GM23338 (cell line): ENCODE results near the gene CPLANE2. TPM values are rescaled to one million over a fixed set of nuclear protein-coding genes. Genes with fewer than 3 reads are reported as not detected.

ENCODE experiments used
- ATAC-seq: fragments of 200-7000 bp; cut with Tn5 transposase; 3 replicates; pipeline ENCODE4 v1.9.1; 2020
- DNase-seq: peaks from one replicate; pipeline ENCODE4 v3.0.0-alpha.2; 2015; ENCODE audit warnings: low spot score
- H2AFZ ChIP-seq: fragments of 200-600 bp; sonication (generic); 2 replicates; pipeline ENCODE4 v1.8.0; 2016; ENCODE audit warnings: antibody characterized with exemption, mild to moderate bottlenecking, moderate library complexity
- H3F3A ChIP-seq: fragments of 200-600 bp; sonication (generic); replicated peaks from 2 replicates; pipeline ENCODE4 v1.8.0; 2017; ENCODE audit warnings: antibody characterized with exemption, mixed run types, low read depth
- H3K27ac ChIP-seq: fragments of 200-600 bp; sonication (generic); 2 replicates; pipeline ENCODE4 v1.6.1; 2016; ENCODE audit warnings: low read depth
- H3K27me3 ChIP-seq: fragments of 200-600 bp; sonication (generic); 2 replicates; pipeline ENCODE4 v1.8.0; 2016; ENCODE audit warnings: mild to moderate bottlenecking, mixed run types, moderate library complexity; ENCODE audit not compliant: insufficient read depth
- H3K36me3 ChIP-seq: fragments of 200-600 bp; sonication (generic); 2 replicates; pipeline ENCODE4 v1.8.0; 2016; ENCODE audit warnings: mild to moderate bottlenecking; ENCODE audit not compliant: insufficient read depth
- H3K4me1 ChIP-seq: fragments of 200-600 bp; sonication (generic); 2 replicates; pipeline ENCODE4 v1.8.0; 2016; ENCODE audit warnings: mild to moderate bottlenecking, moderate library complexity; ENCODE audit not compliant: insufficient read depth
- H3K4me2 ChIP-seq: fragments of 200-600 bp; sonication (generic); 2 replicates; pipeline ENCODE4 v1.7.1; 2017; ENCODE audit warnings: mixed run types
- H3K4me3 ChIP-seq: fragments of 200-600 bp; sonication (generic); 2 replicates; pipeline ENCODE4 v1.6.1; 2016; ENCODE audit warnings: mixed run types
- H3K79me2 ChIP-seq: fragments of 200-600 bp; sonication (generic); replicated peaks from 2 replicates; pipeline ENCODE4 v1.8.0; 2017; ENCODE audit warnings: mild to moderate bottlenecking; ENCODE audit not compliant: insufficient read depth
- H3K9me2 ChIP-seq: fragments of 200-600 bp; sonication (generic); 2 replicates; pipeline ENCODE4 v1.8.0; 2017; ENCODE audit not compliant: insufficient read depth
- H4K20me1 ChIP-seq: fragments of 200-600 bp; sonication (generic); replicated peaks from 2 replicates; pipeline ENCODE4 v1.8.0; 2017; ENCODE audit warnings: mild to moderate bottlenecking; ENCODE audit not compliant: insufficient read depth
- H3K27ac Mint-ChIP-seq: 2 replicates; pipeline ENCODE4 v1.8.0; 2020; ENCODE audit warnings: inconsistent platforms, mild to moderate bottlenecking, moderate library complexity, mixed read lengths
- H3K27me3 Mint-ChIP-seq: 3 replicates; pipeline ENCODE4 v1.8.0; 2022; ENCODE audit warnings: low read depth, mild to moderate bottlenecking, moderate library complexity, mixed read lengths, inconsistent platforms; ENCODE audit not compliant: insufficient read depth, poor library complexity
- H3K36me3 Mint-ChIP-seq: 3 replicates; pipeline ENCODE4 v1.8.0; 2021; ENCODE audit warnings: low read depth, mild to moderate bottlenecking, inconsistent platforms, moderate library complexity, mixed read lengths
- H3K4me1 Mint-ChIP-seq: 3 replicates; pipeline ENCODE4 v1.8.0; 2020; ENCODE audit warnings: mild to moderate bottlenecking, inconsistent platforms, mixed read lengths
- H3K4me3 Mint-ChIP-seq: 3 replicates; pipeline ENCODE4 v1.8.0; 2021; ENCODE audit warnings: moderate library complexity, mild to moderate bottlenecking, inconsistent platforms, mixed read lengths
- H3K9me3 Mint-ChIP-seq: 3 replicates; pipeline ENCODE4 v1.8.0; 2020; ENCODE audit warnings: moderate library complexity, mild to moderate bottlenecking, inconsistent platforms, mixed read lengths
- CREB1 ChIP-seq: fragments of 250-450 bp; sonication (Bioruptor Pico); IDR thresholded peaks from 2 replicates; pipeline ENCODE4 v1.5.0; 2020; ENCODE audit warnings: low read depth, mild to moderate bottlenecking, moderate library complexity
- EZH2 ChIP-seq: fragments of 200-600 bp; sonication (generic); IDR thresholded peaks from one replicate; pipeline ENCODE4 v1.8.0; 2017; ENCODE audit warnings: antibody characterized with exemption, mild to moderate bottlenecking, low read depth; ENCODE audit not compliant: unreplicated experiment
- EZH2phosphoT487 ChIP-seq: fragments of 200-600 bp; sonication (generic); IDR thresholded peaks from one replicate; pipeline ENCODE4 v1.8.1; 2018; ENCODE audit warnings: antibody characterized with exemption; ENCODE audit not compliant: unreplicated experiment
- JUNB ChIP-seq: IDR thresholded peaks from one replicate; pipeline ENCODE4 v1.6.1; 2016; ENCODE audit warnings: antibody characterized with exemption; ENCODE audit not compliant: unreplicated experiment
- NANOG ChIP-seq: IDR thresholded peaks from 2 replicates; pipeline ENCODE4 v1.6.1; 2016; ENCODE audit warnings: antibody characterized with exemption, borderline replicate concordance
- POLR2AphosphoS5 ChIP-seq: IDR thresholded peaks from 2 replicates; pipeline ENCODE4 v1.6.1; 2016; ENCODE audit warnings: antibody characterized with exemption, low read depth
- STAT1 ChIP-seq: IDR thresholded peaks from one replicate; pipeline ENCODE4 v1.6.1; 2016; ENCODE audit warnings: antibody characterized with exemption; ENCODE audit not compliant: unreplicated experiment
- ZNF114 ChIP-seq: fragments of 250-450 bp; sonication (Bioruptor Pico); IDR thresholded peaks from 2 replicates; pipeline ENCODE4 v1.5.0; 2020; ENCODE audit warnings: mild to moderate bottlenecking, moderate library complexity
- ZNF331 ChIP-seq: fragments of 250-450 bp; sonication (Bioruptor Pico); IDR thresholded peaks from 2 replicates; pipeline ENCODE4 v1.5.0; 2020; ENCODE audit warnings: low read depth, mild to moderate bottlenecking, moderate library complexity
- polyA plus RNA-seq: library from polyadenylated mRNA; unstranded; fragments of >200 nt; fragmentation: Nextera tagmentation; extraction: Ambion mirVana; gene quantifications from 2 replicates; pipeline ENCODE4 v1.2.1, GENCODE V29; 2016
- total RNA-seq: library from RNA; depleted of rRNA; stranded (reverse); fragments of >200 nt; shearing (Covaris generic); gene quantifications from 2 replicates; pipeline ENCODE4 v1.2.3, GENCODE V29; 2014
- TF ChIP-seq, protein P1 (sequence below): IDR thresholded peaks from 2 replicates; pipeline ENCODE4 v1.6.1; 2016; ENCODE audit warnings: antibody characterized with exemption
- TF ChIP-seq, protein P2 (sequence below): IDR thresholded peaks from one replicate; pipeline ENCODE4 v1.6.1; 2018; ENCODE audit warnings: antibody characterized with exemption; ENCODE audit not compliant: unreplicated experiment
- TF ChIP-seq, protein P3 (sequence below), 2 experiments: fragments of 200-600 bp in 1 of 2; sonication (generic) in 1 of 2; conservative IDR thresholded peaks; 2 replicates each; pipeline versions ENCODE4 v1.5.1 to v1.6.1; 2016 to 2017; ENCODE audit warnings: antibody characterized with exemption in 2 of 2, low read depth in 2 of 2, mild to moderate bottlenecking in 2 of 2, moderate library complexity in 1 of 2
- TF ChIP-seq, protein P4 (sequence below): fragments of 250-450 bp; sonication (Bioruptor Pico); IDR thresholded peaks from 2 replicates; pipeline ENCODE4 v1.5.0; 2020; ENCODE audit warnings: mild to moderate bottlenecking, moderate library complexity

Gene CPLANE2
- total and polyA plus RNA-seq, 2 experiments from 2014 or later, result 0.44 to 1.8 TPM

DNA sequence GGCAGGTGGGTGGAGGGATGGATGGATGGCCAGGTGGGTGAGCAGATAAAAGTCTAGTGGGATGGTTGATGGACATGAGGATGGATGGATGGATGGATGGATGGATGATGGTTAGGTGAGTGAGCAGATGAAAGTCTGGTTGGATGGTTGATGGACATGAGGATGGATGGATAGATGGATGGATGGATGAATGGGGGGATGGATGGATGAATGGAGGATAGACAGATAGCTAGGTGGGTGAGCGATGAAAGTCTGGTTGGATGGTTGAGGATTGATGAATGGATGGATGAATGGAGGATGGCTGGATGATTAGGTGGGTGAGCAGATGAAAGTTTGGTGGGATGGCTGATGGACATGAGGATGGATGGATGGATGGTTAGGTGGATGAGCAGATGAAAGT is 15.5 kb downstream of the CPLANE2 start:
- peaks cover 2% of the 10 kb centered on the region; the same call in 1 of the 2 replicates for H3F3A ChIP-seq
- ATAC-seq (no peak), DNase-seq (no peak)
- Mint-ChIP-seq H3K9me3 (no peaks in the 10 kb centered on the region; the same call in 2 of the 3 replicates), H3K36me3 (no peaks in the 10 kb centered on the region), H3K27ac (no peak overlapping the region), H3K4me1 (peaks cover 9% of the 10 kb centered on the region), H3K27me3 (peaks cover 37% of the 10 kb centered on the region), H3K4me3 (no peak overlapping the region)
- H2AFZ ChIP-seq, result no peak overlapping the region
- H3K4me1 ChIP-seq, result peaks cover 5% of the 10 kb centered on the region; the same call in 1 of the 2 replicates
- H3K4me3 ChIP-seq, result no peak overlapping the region
- H3K9me2 ChIP-seq, result no peaks in the 10 kb centered on the region
- TF ChIP-seq STAT1 (no peak), POLR2AphosphoS5 (no peak), ZNF331 (CRISPR knock-in tag) (no peak), ZNF114 (no peak), NANOG (no peak), EZH2 (no peak), EZH2phosphoT487 (no peak), CREB1 (CRISPR knock-in tag) (no peak), JUNB (no peak)
- TF ChIP-seq, protein P1, sequence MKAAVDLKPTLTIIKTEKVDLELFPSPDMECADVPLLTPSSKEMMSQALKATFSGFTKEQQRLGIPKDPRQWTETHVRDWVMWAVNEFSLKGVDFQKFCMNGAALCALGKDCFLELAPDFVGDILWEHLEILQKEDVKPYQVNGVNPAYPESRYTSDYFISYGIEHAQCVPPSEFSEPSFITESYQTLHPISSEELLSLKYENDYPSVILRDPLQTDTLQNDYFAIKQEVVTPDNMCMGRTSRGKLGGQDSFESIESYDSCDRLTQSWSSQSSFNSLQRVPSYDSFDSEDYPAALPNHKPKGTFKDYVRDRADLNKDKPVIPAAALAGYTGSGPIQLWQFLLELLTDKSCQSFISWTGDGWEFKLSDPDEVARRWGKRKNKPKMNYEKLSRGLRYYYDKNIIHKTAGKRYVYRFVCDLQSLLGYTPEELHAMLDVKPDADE, result no peak
- TF ChIP-seq, protein P2, sequence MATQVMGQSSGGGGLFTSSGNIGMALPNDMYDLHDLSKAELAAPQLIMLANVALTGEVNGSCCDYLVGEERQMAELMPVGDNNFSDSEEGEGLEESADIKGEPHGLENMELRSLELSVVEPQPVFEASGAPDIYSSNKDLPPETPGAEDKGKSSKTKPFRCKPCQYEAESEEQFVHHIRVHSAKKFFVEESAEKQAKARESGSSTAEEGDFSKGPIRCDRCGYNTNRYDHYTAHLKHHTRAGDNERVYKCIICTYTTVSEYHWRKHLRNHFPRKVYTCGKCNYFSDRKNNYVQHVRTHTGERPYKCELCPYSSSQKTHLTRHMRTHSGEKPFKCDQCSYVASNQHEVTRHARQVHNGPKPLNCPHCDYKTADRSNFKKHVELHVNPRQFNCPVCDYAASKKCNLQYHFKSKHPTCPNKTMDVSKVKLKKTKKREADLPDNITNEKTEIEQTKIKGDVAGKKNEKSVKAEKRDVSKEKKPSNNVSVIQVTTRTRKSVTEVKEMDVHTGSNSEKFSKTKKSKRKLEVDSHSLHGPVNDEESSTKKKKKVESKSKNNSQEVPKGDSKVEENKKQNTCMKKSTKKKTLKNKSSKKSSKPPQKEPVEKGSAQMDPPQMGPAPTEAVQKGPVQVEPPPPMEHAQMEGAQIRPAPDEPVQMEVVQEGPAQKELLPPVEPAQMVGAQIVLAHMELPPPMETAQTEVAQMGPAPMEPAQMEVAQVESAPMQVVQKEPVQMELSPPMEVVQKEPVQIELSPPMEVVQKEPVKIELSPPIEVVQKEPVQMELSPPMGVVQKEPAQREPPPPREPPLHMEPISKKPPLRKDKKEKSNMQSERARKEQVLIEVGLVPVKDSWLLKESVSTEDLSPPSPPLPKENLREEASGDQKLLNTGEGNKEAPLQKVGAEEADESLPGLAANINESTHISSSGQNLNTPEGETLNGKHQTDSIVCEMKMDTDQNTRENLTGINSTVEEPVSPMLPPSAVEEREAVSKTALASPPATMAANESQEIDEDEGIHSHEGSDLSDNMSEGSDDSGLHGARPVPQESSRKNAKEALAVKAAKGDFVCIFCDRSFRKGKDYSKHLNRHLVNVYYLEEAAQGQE, result no peak
- TF ChIP-seq, protein P3, sequence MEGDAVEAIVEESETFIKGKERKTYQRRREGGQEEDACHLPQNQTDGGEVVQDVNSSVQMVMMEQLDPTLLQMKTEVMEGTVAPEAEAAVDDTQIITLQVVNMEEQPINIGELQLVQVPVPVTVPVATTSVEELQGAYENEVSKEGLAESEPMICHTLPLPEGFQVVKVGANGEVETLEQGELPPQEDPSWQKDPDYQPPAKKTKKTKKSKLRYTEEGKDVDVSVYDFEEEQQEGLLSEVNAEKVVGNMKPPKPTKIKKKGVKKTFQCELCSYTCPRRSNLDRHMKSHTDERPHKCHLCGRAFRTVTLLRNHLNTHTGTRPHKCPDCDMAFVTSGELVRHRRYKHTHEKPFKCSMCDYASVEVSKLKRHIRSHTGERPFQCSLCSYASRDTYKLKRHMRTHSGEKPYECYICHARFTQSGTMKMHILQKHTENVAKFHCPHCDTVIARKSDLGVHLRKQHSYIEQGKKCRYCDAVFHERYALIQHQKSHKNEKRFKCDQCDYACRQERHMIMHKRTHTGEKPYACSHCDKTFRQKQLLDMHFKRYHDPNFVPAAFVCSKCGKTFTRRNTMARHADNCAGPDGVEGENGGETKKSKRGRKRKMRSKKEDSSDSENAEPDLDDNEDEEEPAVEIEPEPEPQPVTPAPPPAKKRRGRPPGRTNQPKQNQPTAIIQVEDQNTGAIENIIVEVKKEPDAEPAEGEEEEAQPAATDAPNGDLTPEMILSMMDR (conservative IDR thresholded peaks at IDR 0.05; ENCODE audit: low read depth in 2 of 2), result no peak
- TF ChIP-seq, protein P4, sequence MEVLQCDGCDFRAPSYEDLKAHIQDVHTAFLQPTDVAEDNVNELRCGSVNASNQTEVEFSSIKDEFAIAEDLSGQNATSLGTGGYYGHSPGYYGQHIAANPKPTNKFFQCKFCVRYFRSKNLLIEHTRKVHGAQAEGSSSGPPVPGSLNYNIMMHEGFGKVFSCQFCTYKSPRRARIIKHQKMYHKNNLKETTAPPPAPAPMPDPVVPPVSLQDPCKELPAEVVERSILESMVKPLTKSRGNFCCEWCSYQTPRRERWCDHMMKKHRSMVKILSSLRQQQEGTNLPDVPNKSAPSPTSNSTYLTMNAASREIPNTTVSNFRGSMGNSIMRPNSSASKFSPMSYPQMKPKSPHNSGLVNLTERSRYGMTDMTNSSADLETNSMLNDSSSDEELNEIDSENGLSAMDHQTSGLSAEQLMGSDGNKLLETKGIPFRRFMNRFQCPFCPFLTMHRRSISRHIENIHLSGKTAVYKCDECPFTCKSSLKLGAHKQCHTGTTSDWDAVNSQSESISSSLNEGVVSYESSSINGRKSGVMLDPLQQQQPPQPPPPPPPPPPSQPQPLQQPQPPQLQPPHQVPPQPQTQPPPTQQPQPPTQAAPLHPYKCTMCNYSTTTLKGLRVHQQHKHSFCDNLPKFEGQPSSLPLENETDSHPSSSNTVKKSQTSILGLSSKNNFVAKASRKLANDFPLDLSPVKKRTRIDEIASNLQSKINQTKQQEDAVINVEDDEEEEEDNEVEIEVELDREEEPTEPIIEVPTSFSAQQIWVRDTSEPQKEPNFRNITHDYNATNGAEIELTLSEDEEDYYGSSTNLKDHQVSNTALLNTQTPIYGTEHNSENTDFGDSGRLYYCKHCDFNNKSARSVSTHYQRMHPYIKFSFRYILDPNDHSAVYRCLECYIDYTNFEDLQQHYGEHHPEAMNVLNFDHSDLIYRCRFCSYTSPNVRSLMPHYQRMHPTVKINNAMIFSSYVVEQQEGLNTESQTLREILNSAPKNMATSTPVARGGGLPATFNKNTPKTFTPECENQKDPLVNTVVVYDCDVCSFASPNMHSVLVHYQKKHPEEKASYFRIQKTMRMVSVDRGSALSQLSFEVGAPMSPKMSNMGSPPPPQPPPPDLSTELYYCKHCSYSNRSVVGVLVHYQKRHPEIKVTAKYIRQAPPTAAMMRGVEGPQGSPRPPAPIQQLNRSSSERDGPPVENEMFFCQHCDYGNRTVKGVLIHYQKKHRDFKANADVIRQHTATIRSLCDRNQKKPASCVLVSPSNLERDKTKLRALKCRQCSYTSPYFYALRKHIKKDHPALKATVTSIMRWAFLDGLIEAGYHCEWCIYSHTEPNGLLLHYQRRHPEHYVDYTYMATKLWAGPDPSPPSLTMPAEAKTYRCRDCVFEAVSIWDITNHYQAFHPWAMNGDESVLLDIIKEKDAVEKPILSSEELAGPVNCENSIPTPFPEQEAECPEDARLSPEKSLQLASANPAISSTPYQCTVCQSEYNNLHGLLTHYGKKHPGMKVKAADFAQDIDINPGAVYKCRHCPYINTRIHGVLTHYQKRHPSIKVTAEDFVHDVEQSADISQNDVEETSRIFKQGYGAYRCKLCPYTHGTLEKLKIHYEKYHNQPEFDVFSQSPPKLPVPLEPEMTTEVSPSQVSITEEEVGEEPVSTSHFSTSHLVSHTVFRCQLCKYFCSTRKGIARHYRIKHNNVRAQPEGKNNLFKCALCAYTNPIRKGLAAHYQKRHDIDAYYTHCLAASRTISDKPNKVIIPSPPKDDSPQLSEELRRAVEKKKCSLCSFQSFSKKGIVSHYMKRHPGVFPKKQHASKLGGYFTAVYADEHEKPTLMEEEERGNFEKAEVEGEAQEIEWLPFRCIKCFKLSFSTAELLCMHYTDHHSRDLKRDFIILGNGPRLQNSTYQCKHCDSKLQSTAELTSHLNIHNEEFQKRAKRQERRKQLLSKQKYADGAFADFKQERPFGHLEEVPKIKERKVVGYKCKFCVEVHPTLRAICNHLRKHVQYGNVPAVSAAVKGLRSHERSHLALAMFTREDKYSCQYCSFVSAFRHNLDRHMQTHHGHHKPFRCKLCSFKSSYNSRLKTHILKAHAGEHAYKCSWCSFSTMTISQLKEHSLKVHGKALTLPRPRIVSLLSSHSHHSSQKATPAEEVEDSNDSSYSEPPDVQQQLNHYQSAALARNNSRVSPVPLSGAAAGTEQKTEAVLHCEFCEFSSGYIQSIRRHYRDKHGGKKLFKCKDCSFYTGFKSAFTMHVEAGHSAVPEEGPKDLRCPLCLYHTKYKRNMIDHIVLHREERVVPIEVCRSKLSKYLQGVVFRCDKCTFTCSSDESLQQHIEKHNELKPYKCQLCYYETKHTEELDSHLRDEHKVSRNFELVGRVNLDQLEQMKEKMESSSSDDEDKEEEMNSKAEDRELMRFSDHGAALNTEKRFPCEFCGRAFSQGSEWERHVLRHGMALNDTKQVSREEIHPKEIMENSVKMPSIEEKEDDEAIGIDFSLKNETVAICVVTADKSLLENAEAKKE (CRISPR knock-in tag), result no peak
- H4K20me1 ChIP-seq, result no peaks in the 10 kb centered on the region
- H3K4me2 ChIP-seq, result no peak overlapping the region
- H3K79me2 ChIP-seq, result no peaks in the 10 kb centered on the region
- H3K27me3 ChIP-seq, result peaks cover 30% of the 10 kb centered on the region
- no peaks in the 10 kb centered on the region for H3K36me3 ChIP-seq
- H3K27ac ChIP-seq, result no peak overlapping the region
